GM23248 (cell line): ENCODE data around the gene LYPD1.

Source experiments
- EZH2 ChIP-seq: fragments of 200-600 bp; sonication (generic); IDR thresholded peaks from 2 replicates; pipeline ENCODE4 v1.6.1; 2018; ENCODE audit warnings: antibody characterized with exemption, mild to moderate bottlenecking; ENCODE audit not compliant: insufficient read depth, poor library complexity, severe bottlenecking
- EZH2phosphoT487 ChIP-seq: fragments of 200-600 bp; sonication (generic); IDR thresholded peaks from 2 replicates; pipeline ENCODE4 v1.6.1; 2018; ENCODE audit warnings: antibody characterized with exemption, moderate library complexity, mild to moderate bottlenecking, low read depth; ENCODE audit not compliant: insufficient read depth

DNA sequence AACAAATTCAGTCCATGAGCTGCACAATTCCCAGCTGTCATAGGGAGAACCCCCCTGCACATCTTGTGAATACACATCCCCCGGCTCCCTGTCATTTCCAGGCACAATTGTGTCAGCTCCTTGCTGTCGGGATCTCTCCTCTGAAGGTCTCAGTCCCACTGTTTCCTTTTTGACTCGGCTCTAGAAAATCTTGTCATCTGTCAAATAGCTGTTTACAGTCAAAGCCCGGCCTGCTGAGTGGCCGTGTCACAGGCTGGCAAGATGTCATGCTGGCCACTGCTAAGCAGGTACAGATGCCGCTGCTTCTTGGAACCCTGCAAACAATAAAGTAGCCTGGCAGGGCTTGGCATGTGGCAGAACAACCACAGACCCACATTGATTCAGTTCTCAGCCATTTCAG is 61.7 kb downstream of the LYPD1 start:
- TF ChIP-seq EZH2 (no peak), EZH2phosphoT487 (no peak)
